WI38 (cell line): Measurements from ENCODE around the gene PDCD5.

ENCODE experiments used
- H3K4me3 ChIP-seq: 2 replicates; pipeline ENCODE4 v1.5.1; 2011; ENCODE audit warnings: low read depth, mild to moderate bottlenecking, control low read depth, low read length
- CTCF ChIP-seq: IDR thresholded peaks from 2 replicates; pipeline ENCODE4 v1.5.1; 2012; ENCODE audit warnings: low read depth, mild to moderate bottlenecking, control low read depth, low read length

Gene PDCD5

GRCh38 chr19:32622002-32622401 lies 41.0 kb downstream of the PDCD5 start:
- no peak overlapping the region for H3K4me3 ChIP-seq
- no peak for TF ChIP-seq CTCF

GRCh38 chr19:32624410-32624809 lies 43.4 kb downstream of the PDCD5 start:
- TF ChIP-seq CTCF: no peak
- no peak overlapping the region for H3K4me3 ChIP-seq

GRCh38 chr19:32626969-32627368 lies 46.0 kb downstream of the PDCD5 start:
- H3K4me3 ChIP-seq: no peak overlapping the region
- TF ChIP-seq CTCF: no peak

GRCh38 chr19:32627714-32628270 lies 46.8 kb downstream of the PDCD5 start:
- no peak for TF ChIP-seq CTCF
- H3K4me3 ChIP-seq: no peak overlapping the region

GRCh38 chr19:32630338-32630737 lies 49.3 kb downstream of the PDCD5 start:
- TF ChIP-seq CTCF: no peak
- no peak overlapping the region for H3K4me3 ChIP-seq

GRCh38 chr19:32631381-32631780 lies 50.4 kb downstream of the PDCD5 start:
- no peak overlapping the region for H3K4me3 ChIP-seq
- no peak for TF ChIP-seq CTCF
